GM21360 (cell line): ENCODE results near the gene ETFB.
A peak's percentile ranks its signal among the peaks of the same experiment; 100 is the strongest.

Source experiments
- ATAC-seq: cut with Tn5 transposase; IDR thresholded peaks from one replicate; pipeline ENCODE4 v1.9.1; 2021; ENCODE audit warnings: mild to moderate bottlenecking, moderate library complexity; ENCODE audit not compliant: unreplicated experiment

The ETFB gene

DNA sequence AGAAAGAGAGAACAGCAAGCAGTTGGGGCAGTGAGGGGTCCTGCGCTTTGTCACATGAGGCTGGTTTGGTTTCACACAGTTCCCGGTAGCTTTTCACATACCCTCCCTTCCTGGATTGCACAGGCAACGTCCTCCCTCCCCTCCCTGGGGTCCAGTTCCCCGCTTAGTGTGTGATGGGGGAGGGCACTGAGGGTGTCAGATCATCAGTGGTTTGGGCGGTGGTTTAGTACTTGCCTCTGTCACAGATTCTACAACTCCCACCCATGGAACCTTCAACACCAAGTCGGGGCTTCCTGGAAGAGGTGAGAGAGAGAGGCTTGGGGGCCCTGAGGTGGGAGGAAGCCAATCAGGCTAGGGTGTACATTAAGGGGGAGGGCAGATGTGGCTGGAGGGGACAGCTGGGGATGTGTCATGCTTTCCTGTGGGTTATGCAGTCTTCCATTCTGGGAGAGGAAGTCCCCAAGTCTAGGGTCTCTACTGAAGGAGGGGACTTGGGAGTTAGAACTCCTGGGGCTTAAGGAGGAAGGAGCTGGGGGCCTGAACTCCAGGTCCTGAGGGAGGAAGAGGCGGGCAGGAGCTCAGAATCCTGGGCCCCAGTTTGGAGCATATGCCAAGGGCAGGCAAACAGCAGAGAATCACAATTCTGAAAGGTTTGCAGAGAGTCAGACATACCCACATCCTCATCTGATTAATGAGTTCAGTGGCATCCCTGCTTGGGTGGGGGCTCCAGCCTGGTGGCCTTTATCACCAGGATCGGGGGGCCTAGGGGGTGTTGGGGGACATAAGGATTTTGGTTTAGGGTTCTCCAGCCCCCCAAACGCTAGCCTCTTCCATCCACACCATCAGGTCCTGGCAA is 6.7 kb upstream of the ETFB start, which contains the start of gene NKG7:
Gene NKG7, minus strand, starts transcription at position 6 of the 856 bp plus-strand sequence. CDS start 119 bp downstream, outside the sequence.
- ATAC-seq: no peak

DNA sequence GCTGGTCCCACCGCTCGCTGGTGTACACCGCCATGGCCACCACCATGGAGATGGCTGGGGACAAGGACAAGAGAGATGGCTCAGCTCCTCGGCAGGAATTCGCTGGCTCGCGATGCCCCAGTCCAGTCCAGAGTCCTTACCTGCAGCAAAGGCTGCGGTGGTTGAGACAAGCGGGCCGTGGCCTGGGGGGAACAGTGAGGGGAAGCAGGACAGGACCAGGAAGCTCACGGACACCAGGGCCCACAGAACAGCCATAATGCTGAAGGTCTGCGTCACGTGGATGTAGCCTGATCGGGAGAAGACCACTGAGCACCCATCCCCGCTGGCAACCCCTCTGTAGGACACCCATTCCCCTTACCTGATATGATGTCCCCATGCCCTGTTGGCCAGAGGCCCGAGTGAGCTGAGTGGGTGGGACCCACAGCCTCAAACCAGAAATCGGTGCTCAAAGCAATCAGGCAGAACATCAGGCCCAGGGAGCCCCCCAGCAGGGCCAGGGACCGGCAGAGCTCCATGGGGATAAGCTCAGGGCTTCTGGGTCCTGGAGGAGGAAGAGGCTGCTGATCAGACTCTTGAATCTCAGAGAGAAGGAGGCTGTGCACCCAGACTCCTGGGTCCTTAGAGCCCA is 5.9 kb upstream of the ETFB start:
- no peak for ATAC-seq

DNA sequence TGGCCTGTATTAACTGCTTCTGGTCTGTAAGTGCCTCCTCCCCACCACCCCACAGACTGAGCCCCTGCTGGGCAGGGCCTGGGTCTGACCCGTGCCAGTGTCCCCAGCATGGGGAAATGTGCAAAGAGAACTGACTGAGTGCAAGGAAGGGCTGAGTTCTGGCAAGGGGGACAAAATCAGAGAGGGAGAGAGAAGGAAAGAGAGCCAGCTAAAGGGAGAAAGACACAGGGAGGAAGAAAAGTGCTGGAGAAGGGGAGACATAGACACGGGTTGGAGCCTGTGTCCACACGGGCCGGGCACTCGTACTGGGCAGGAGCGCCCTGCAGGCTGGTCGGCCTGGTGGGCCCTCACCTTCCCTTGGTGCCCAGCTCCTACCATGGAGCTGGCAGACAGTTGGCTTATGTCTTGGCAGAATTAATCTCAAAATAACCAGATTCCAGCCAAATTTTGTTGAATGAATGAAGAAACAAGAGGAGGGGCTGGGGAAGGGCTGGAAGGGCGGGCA is 5.0 kb upstream of the ETFB start:
- no peak for ATAC-seq

DNA sequence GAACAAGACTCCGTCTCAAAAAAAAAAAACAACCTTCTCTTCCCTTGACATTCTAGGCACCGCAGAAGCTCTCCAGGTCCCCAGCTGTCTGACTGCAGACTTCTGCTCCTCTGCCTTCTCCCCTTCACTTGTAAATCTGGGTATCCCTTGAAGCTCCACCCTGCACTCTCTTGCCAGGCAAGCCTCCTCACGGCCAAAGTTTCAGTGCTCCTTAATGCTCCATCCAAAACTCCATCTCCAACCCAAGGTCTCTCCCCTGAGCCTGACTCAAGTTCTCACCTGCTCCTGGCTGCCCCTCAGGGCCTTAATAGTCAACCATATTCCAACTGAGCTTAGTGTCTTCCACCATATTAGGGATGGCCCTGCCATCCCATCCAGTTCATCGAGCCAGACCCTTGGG is 4.0 kb upstream of the ETFB start:
- ATAC-seq: no peak

DNA sequence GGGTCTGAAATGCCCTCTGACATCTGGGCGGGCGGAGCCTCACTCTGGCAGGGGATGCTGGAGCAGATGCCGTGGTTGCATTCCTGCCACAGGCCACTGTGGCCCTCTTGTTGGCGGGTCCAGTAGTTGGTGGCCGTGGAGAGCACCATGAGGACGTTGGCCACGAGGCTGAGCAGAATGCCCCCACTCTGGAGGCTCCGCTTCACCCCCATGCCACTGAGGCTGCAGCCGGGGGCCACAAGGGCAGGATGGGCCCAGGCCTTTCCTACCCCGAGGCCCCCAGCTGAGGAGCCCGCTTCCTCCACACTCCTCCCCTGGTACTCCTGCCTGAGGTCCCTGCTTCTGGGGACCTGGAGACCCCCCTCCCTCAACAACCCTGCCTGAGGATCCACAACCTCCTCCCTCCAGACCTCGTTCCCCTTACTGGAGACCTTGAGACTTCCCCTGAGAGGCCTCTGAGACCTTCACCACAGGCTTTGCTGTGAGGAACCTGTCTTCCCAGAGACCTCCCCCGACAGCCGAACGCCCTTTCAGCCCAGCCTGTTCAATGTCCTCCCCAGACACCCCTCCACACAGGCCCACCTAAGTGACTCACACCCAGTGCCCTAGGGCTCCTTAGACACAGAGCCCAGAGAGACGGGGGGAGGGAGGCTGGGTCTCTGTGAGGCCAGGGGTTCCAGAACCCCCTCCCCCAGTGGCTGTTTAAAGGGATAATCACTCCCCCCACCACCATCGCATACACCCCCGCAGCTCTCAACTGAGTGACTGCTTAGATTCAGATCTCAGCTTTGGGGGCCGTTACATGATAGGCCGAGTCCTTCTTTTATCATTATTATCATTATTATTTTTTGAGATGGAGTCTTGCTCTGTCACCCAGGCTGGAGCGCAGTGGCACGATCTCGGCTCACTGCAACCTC is 2.4 kb upstream of the ETFB start, which contains the start of gene CLDND2:
Gene CLDND2, minus strand, starts transcription at position 638 of the 917 bp plus-strand sequence. Its CDS starts 426 bp downstream, at position 212.
- ATAC-seq: no peak

DNA sequence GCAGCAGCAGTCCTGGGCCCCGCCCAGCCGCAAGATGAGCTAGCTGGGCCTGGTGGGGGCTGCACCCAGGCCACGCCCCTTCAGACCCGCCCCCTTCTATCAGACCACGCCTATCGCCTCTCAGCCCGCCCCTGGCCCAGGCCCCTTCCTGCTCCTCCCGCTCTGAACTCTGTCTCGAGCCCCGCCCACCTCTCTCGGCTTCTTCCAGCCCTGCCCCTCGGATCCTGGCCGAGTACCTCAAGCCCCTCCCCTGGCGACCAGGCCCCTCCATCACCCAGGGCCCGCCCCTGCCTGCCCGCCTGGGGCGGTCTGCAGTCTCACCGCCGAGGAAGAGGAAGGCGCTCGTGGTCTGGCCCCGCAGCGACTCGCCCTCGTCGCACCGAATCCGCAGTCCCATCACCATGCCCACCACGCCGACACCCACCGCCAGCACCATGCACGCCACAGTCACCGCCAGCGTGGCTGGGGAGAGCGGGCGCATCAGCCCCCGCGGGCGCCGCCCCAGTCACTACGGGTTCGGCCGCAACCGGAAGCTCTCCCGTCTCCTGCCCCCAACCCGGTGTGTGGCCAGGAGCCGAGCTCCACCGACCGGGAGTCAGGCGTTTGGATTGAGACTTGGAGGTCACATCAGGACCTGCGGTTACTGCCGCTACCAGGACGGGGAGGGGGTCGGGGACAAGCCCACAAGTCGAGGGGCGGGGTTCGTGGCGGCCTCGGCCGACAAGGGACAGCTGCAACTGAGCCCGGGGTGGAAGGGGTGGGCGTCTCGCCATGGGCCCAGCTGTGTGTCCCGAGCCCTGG is 1.6 kb upstream of the ETFB start:
- ATAC-seq: peak; percentile 65

DNA sequence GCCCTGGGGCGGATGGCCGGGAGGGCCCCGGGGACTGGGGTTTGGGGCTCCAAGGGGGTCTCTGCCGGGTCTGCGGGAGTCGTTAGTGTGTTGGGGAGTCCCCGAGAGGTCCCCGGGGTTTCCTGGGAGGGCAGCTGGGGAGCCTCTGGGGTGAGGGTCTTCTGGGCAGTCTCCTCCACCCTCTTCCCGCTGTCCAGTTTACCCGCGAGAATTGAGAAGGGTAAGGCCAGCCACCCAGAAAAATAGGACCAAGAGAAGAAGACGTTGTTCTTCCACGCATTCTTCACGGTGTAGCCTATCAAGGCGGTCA is 1.0 kb upstream of the ETFB start:
- peak; percentile 22 for ATAC-seq

DNA sequence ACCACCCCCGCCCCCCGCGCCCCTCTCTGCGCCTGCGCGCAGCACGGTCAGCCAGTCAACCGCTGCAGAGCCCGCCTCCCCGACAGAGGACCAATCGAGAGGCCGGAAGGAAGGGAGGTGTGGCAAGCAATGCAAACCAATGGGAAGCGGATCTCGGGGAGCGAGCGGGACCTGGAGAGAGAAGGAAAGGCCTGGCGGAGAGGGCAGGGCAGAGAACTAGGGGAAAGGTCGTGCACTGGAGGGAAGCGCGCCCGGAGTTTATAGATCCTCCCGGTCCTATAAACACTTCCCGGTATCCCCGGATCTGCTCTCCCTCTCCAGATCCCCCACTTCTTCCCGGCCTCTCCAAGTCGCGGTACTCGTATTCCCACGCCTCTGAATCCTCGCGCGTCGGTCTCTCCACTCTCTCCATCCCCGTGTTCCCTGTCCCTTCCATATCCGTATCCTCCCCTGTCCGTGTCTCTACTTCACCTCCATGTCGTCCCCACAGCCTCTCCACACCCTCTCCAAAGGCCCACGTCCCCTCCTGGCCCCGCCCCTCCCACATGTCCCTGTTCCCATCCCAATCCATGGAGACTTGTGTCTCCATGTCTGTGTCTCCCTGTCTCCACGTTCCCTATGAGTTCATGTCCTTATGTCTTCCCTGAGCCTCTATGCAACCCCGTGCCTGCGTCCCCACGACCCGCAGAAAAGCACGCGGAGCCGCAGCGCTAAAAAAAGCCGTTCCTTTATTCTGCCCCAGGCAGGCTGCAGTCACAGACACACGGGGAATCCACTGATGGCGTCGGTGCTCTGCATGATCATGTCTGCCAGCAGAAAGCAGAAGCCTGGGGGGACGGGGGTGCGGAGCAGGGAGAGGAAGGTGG is 434 bp upstream of the ETFB start:
- ATAC-seq: peak; percentile 39

DNA sequence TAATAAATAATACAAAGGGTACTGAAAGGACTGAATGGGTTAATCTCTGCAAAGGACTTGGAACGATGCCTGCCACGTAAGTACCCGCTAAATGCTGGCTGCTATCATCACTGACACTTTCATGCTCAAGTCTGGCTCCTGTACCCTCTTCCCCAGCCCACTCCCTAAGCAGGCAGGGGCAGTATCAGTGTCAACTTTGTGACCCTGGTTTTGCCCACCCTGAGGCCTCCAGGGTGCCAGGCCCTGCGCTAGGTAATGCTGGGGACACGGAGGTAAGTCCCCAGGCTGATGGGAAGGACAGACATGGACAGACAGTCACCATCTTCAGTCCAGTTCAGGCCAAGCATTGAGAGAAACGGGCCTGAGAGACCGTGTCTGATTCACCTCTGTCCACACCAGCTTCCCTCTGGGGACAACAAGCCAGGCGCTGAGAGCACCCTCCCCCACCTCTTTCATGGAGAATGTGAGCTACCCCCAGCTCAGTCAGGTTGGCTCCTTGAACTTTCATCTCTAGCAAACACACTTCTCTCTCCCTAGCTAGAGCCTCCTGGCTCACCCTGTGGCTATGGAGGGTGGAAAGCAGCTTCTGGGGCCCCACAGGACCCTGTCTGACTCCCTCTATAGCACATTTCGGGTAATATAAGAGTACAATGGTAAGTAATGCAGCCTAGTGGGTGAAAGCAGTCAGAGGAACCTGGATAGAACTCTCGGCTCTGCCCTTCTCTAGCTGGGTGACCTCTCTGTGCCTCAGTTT is 800 bp downstream of the ETFB start:
- ATAC-seq: no peak

DNA sequence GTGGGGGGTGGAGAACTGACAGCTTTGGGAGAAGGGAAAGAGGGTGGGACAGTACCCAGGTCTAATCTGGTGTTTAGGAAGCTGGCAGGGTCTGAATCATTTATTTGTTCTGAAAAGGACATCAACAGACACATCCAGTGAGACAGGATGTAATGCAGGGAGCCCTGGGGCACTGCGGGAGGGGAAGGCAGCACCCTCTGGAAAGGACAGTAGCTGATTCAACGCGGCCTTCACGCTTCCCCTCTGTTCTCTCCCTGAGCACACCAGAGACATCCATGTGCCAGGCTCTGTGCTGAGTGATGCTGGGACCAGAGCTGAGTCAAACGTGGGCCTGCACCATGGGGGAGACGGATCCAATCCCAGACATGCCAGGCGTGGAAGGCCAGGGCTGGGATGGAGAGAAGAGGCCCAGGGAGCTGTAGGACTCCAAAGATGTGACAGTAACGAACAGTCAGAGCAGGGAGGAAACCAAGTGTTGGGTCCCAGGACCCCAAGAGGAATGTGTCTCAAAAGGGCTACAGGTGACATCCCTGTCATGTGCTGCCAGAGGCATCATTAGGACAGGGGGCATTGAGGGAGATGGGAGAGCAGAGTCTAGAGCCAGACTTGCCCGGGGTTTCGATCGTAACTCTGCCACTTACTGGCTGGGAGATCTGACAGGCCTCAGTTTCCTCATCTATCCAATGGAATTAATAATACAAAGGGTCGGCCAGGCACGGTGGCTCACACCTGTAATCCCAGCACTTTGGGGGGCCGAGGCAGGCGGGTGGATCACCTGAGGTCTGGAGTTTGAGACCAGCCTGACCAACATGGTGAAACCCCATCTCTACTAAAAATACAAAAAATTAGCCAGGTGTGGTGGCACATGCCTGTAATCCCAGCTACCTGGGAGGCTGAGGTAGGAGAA is 1.7 kb downstream of the ETFB start:
- no peak for ATAC-seq

DNA sequence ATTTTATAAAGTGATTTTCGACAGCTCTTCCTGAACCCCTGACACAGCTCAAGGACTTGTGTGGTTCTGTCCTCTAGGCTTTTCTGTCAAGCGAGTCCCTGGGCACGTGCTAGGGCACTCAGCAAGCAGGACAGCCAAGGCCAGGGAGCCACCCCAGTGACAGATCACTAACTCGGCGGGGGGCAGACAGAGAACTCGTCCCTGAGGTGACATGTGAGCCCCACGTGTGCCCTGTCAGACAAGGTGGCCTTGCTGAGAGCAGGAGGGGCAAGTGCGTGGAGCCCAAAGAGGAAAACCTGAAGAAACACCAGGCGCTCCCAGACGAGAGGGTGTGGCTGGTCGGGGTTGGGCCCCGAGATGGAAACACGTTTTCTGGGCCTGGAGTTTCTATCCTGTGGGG is 4.9 kb downstream of the ETFB start:
- no peak for ATAC-seq

DNA sequence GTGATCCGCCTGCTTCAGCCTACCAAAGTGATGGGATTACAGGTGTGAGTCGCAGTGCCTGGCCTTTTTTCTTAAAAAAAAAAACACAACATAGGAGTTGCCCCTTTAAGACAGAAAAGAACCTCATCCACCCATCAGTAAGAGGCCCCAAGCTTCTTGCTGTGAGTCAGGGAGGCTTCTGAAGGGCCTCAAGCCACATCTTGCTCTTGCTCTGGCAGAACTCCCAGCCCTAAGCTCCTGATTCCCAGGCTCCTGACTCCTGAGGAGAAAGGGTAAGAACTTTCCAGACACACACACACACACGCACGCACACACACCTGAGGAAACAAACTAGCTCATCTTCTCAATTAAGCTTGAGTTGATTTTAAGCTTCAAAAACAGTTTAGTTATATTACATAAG is 6.9 kb downstream of the ETFB start:
- ATAC-seq: no peak

DNA sequence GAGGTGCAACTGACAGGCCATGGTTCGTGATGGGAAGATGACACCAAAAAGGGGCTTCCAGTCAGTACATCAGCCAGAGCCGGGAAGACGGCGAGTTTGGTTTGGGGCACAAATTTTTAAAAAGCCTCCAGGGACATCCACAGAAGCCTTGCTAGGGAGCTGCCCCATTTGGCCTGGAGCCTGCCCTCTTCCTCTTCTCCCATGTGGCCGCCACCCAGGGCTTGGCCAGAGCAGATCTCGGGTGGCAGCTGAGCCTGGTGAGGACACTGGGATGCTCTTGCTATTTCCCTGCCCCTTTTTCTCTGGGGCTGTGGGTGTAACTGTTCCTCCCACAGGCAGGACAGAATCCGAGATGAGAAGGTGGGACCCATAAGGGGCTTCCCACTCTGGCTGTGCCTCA is 8.2 kb downstream of the ETFB start:
- no peak for ATAC-seq

DNA sequence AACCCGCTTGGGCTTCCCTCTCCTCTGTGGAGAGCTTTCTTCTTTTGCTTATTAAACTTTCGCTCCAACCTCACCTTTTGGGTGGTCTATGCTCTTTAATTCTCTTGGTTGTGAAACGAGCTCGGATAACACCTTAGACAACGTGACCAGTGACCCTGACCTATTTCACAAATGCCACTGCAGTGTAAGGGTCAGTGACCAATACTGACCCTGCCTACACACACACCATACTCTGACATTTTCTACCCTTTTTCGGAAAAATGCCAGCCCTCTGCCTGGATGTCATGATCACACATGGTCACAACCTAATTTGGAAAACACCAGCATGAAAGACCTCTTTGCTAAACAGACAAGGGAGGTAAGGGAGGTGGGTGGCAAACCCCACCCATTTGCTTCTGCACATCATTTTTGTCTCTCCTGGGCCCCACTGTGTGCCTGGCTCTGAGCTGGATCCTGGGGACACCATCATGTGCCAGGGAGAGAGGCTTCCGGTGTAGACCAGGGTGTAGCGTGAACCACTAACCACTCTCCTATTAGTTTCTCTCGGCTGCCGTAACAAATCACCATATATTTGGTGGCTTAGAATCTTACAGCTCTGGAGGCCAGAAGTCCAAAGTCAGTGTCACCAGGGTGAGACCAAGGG is 9.9 kb downstream of the ETFB start:
- ATAC-seq: no peak

DNA sequence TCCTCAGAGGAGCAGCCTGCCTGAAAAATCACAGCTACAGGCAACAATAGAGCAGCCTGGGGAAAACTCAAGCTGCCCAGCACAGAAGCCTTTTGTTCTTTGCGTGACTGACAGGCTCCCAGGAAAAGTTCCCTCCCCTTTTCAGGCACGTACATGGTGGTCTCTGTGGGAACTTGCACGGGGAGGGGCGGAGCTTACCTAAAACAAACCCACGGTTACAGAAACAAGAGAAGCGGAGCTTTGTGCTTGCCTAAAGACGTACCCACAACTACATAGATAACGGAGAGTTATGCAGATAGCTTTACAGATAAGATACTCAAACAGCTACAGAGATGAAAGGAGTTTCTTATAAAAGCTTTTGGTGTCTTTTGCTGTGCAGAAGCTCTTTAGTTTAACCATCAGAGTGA is 11.4 kb downstream of the ETFB start:
- ATAC-seq: no peak

DNA sequence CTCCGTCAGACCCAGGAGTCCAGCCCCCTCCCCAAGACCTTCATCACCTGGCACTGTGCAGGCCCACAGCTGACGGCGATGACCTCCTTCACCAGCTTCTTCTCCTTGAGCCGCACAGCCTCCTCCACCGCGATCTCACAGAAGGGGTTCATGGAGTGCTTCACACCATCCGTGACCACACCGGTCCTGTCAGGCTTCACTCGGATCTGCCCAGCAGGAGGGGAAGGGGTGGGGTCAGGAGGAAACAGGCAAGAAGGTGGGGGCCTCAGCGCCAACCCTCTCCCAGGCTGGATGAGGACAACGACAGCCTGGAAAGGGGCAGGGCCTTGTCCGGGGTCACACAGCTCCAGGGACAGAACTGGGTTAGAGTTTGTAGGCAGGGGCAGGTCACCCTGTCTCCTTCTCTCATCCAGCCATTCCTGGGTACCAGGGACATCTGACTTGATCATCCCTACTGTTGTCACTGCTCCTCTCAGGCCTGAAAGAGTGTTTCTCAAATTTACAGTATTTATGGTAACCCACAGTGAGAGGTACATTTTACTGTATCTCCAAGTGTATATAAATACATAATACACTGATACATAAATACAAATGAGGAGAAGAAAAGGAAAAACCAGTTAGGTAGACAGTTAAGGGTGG is 12.0 kb downstream of the ETFB start:
- no peak for ATAC-seq
